Activated CD8-positive, alpha-beta T cell treated with anti-CD3 and anti-CD28 coated beads, Interleukin-2, amount 10 ng/mL, durations not matched to agents 7 days and 5 days (primary cell): Measurements from ENCODE around the gene ASB10. TPM values are rescaled to one million over a fixed set of nuclear protein-coding genes. Genes with fewer than 3 reads are reported as not detected.

ENCODE experiments used
- ATAC-seq: fragments of 150-1000 bp; cut with Tn5 transposase; one replicate; pipeline ENCODE4 v1.10.0; 2021; ENCODE audit warnings: moderate library complexity
- CTCF ChIA-PET: fragments of 350-600 bp; sonication (Branson Sonifier 250); formaldehyde crosslinking; loops from one replicate; lab custom pipeline; 2021; ENCODE audit warnings: antibody characterized with exemption; lab: Charles Lee
- POLR2A ChIA-PET: fragments of 350-600 bp; sonication (Branson Sonifier 250); formaldehyde crosslinking; loops from one replicate; lab custom pipeline; 2021; ENCODE audit warnings: antibody characterized with exemption; lab: Charles Lee
- DNase-seq: peaks from one replicate; pipeline ENCODE4 v3.0.0-alpha.2; 2020
- H3K27ac Mint-ChIP-seq: one replicate; pipeline ENCODE4 v1.8.0; 2021; ENCODE audit warnings: mild to moderate bottlenecking, mixed read lengths
- H3K27me3 Mint-ChIP-seq: one replicate; pipeline ENCODE4 v1.8.0; 2021; ENCODE audit warnings: low read depth, mixed read lengths
- H3K36me3 Mint-ChIP-seq: one replicate; pipeline ENCODE4 v1.8.0; 2021; ENCODE audit warnings: low read depth, mixed read lengths
- H3K4me1 Mint-ChIP-seq: one replicate; pipeline ENCODE4 v1.8.0; 2021; ENCODE audit warnings: low read depth, mixed read lengths
- H3K4me3 Mint-ChIP-seq: one replicate; pipeline ENCODE4 v1.8.0; 2021; ENCODE audit warnings: mild to moderate bottlenecking, mixed read lengths
- H3K9me3 Mint-ChIP-seq: one replicate; pipeline ENCODE4 v1.8.0; 2022; ENCODE audit warnings: mixed read lengths; ENCODE audit not compliant: insufficient read depth
- total RNA-seq, 2 experiments: library from RNA; stranded (reverse); gene quantifications; one replicate each; pipeline ENCODE4 v1.2.3, GENCODE V29; 2021

Gene ASB10
- total RNA-seq, 2 experiments from 2014 or later: not detected

DNA sequence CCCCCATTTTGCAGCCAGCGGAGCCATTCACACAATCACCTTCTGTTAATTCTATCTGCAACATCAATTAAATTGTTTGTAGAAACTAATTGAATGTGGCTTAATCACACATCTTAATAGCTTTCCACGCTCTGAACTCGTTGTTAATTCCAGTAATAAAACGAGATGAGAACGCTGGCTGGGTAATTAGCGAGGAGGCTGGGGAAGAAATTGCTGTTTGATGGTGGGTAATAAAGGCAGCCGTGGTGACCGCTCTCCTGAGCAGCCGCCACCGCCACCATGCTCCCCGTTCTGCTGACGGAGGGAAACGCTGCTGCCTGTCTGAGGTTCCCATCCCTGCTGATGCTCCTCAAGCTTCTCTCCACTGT is 55.8 kb downstream of the ASB10 start:
- POLR2A ChIA-PET: no interaction called here
- DNase-seq (no peak), ATAC-seq (no peak)
- Mint-ChIP-seq H3K36me3 (no peaks in the 10 kb centered on the region), H3K27ac (no peak overlapping the region), H3K4me1 (peaks cover 5% of the 10 kb centered on the region), H3K4me3 (no peak overlapping the region), H3K27me3 (no peaks in the 10 kb centered on the region), H3K9me3 (no peaks in the 10 kb centered on the region)
- CTCF ChIA-PET: no interaction called here

DNA sequence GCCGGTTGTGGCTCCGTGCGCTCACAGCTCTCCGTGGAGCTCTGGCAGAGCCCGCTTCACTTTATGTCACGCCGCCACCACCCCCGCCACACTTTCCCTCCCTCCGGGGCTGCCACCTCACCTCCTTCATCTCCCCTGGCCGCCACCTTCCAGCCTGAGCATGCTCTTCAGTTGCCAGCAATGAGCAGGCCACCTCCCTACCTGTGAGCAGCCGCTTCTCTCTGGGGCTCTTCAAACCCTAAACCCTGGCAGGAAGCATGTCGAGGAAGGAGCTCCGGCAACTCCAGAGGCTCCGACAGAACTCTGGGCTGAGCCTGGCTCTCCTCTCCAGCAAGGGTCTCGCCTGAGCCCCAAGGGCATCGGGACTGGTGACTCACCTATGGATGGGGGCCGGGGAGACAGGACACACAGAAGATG is 56.3 kb downstream of the ASB10 start:
- POLR2A ChIA-PET: no interaction called here
- Mint-ChIP-seq H3K27me3 (no peaks in the 10 kb centered on the region), H3K36me3 (no peaks in the 10 kb centered on the region), H3K4me3 (no peak overlapping the region), H3K27ac (no peak overlapping the region), H3K4me1 (peaks cover 5% of the 10 kb centered on the region), H3K9me3 (no peaks in the 10 kb centered on the region)
- no peak for ATAC-seq
- CTCF ChIA-PET: no interaction called here
- DNase-seq: no peak

DNA sequence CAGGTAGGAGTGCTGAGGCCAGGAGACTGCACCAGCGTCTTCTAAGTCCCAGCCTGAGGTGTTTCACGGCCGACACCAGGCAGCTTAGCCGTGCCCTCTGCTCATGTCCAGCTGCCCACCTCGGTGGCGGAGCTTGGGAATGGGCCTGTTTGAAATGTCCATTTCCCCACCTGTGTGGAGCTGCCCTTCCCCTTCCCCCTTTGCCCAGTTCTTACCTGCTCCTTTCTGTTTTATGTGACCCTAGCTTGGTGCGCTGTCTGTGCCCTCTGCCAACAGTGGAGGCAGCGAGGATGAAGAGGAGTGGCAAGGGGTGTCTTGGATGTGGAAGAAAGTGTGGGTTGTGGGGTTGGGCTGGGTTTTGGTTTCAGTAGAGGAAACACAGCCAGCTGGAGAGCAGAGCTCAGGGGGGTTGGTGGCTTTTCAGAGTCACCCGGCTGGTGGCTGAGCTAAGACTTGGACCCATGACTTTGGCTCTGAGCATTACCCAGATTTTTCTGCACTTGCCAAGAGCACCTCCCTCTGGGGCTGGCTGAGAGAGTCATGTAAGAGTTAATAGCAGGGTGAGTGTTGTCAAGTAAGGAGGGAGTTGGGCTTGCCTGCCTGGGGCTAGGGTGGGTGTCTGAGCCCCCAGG is 57.0 kb downstream of the ASB10 start:
- H3K36me3 Mint-ChIP-seq: no peaks in the 10 kb centered on the region
- DNase-seq (no peak), ATAC-seq (peak; percentile 28)
- no peaks in the 10 kb centered on the region for H3K27me3 Mint-ChIP-seq
- ChIA-PET POLR2A (no interaction called here), CTCF (interaction anchor here (0.8 kb wide), 1 partner anchor 42 kb away, joined by 3 read pairs; no protein-coding TSS in a partner anchor)
- H3K4me1 Mint-ChIP-seq: peaks cover 5% of the 10 kb centered on the region
- no peaks in the 10 kb centered on the region for H3K9me3 Mint-ChIP-seq
- no peak overlapping the region for H3K4me3 Mint-ChIP-seq
- no peak overlapping the region for H3K27ac Mint-ChIP-seq

DNA sequence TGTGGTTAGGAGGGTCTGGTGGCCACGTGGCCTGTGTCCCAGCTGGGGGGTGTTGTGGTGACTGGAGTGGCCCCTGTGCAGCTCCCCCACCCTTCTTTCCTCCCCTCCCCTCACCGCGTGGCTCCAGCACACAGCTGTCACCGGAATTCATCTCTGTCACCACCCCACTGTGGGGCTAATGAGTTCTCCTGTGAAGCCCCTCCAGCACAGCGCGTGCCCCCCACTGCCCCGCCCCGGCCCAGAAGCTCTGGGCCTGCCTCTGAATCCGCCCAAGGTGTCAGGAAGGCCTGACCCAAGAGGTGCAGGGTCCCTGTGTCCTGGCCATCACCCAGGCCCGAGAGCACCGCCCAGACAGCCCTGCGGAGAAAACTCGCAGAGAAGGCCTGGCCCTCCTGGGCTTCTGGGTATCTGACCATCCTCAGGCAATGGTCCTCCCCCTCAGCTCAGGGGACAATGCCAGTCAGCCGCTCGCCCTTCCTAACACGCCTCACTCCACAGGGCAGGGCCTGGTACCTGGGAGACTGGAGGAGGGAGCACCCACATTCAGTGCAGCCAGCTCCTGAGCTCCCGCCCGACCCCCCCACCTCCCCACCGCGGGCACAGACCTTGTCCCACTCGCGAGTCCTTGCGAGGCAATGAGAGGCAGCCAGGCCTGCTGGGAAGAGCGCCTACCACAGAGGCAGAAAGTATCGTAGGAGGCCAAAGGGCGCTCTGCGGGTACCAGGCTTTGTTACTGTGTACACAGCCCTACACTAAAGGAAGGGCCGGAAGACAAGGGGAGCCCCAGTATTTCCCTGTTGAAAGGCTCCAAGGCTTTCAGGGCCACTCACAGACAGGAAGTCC is 57.7 kb downstream of the ASB10 start:
- Mint-ChIP-seq H3K36me3 (no peaks in the 10 kb centered on the region), H3K27me3 (no peaks in the 10 kb centered on the region), H3K9me3 (no peaks in the 10 kb centered on the region), H3K4me1 (peaks cover 5% of the 10 kb centered on the region), H3K27ac (no peak overlapping the region), H3K4me3 (no peak overlapping the region)
- ATAC-seq (no peak), DNase-seq (no peak)
- CTCF ChIA-PET: interaction anchor here (0.8 kb wide), 1 partner anchor 43 kb away, joined by 3 read pairs; no protein-coding TSS in a partner anchor
- POLR2A ChIA-PET: no interaction called here

DNA sequence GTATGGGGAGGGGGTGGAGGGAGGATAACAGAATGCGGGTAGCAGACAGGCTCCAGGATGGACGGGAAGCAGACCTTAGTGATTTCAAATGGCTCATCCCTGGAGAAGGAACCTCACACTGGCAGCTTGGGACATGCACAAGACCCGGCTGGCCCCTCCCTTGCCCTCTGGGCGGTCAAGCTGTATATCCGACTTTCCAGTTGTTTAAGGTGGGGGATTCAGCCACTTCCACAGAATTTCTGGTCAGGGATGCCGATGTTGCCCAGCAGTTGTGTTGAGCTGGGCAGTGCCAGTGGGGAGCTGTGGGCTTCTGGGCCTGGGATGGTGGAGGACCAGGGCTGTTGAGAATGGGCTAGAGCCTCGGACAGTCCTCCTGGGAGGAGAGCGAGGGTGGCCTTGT is 58.3 kb downstream of the ASB10 start:
- POLR2A ChIA-PET: no interaction called here
- no peaks in the 10 kb centered on the region for H3K27me3 Mint-ChIP-seq
- H3K9me3 Mint-ChIP-seq: no peaks in the 10 kb centered on the region
- no peak for DNase-seq
- no peaks in the 10 kb centered on the region for H3K36me3 Mint-ChIP-seq
- peaks cover 5% of the 10 kb centered on the region for H3K4me1 Mint-ChIP-seq
- ATAC-seq: no peak
- CTCF ChIA-PET: no interaction called here
- H3K27ac Mint-ChIP-seq: no peak overlapping the region
- H3K4me3 Mint-ChIP-seq: no peak overlapping the region

DNA sequence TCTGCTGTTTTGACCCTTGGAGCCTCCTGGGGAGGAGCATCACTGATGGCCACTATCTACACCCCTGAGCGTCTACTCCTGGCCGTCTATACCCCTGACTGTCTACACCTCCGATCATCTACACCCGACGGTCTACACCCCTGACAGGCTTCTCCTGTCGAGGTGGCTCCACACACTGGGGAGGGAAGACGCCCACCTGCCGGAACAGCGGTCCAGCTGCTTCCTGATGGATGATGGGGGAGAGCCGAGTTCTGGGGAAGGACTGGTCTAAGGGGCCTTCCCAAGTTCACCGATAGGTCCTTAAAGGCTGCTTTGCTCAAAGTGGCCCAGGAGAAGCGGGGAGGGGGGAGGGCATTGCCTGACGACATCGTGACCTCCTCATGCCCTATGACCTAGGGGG is 58.9 kb downstream of the ASB10 start:
- H3K36me3 Mint-ChIP-seq: no peaks in the 10 kb centered on the region
- H3K27ac Mint-ChIP-seq: no peak overlapping the region
- CTCF ChIA-PET: interaction anchor here (1.5 kb wide), 1 partner anchor 115 kb away, joined by 5 read pairs; no protein-coding TSS in a partner anchor
- no peak overlapping the region for H3K4me3 Mint-ChIP-seq
- no peaks in the 10 kb centered on the region for H3K27me3 Mint-ChIP-seq
- H3K9me3 Mint-ChIP-seq: no peaks in the 10 kb centered on the region
- DNase-seq (no peak), ATAC-seq (no peak)
- H3K4me1 Mint-ChIP-seq: peaks cover 5% of the 10 kb centered on the region
- POLR2A ChIA-PET: interaction anchor here (0.7 kb wide), 1 partner anchor 477 kb away, joined by 4 read pairs; no protein-coding TSS in a partner anchor

DNA sequence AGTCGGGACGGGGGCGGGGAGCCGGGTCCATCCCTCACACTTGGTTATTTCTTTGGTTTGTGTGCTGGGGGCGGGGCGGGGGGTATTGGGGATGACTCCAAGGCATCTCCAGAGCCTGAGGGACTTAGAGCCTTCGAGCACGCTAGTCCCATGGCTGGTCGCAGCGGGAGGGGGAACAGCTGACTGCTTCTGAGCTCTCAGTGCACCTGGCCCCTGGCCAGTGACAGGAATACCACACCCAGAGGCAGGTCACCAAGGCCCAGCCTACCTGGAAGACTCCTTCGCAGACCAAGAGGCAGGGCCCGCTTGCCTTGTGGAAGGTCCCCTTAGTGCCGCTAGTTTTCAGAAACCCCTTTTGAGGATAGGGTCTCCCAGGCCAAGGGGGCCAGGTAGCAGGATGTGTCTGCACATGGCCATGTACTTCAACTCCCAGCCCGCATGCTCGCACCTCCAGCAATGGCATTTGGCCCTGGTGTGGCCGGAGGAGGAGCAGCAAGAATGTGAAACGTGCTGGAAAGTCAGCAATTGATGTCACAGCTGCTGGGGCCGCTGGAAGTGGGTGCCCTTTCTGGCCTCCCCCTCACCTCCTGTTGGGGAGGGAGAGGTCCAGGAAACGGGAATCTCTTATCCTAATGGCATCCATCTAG is 60.4 kb downstream of the ASB10 start:
- no peak overlapping the region for H3K4me3 Mint-ChIP-seq
- H3K27ac Mint-ChIP-seq: no peak overlapping the region
- no peaks in the 10 kb centered on the region for H3K9me3 Mint-ChIP-seq
- CTCF ChIA-PET: interaction anchor here (1.5 kb wide), 1 partner anchor 117 kb away, joined by 5 read pairs; no protein-coding TSS in a partner anchor
- no peaks in the 10 kb centered on the region for H3K36me3 Mint-ChIP-seq
- peaks cover 5% of the 10 kb centered on the region for H3K4me1 Mint-ChIP-seq
- ATAC-seq: no peak
- DNase-seq: no peak
- H3K27me3 Mint-ChIP-seq: no peaks in the 10 kb centered on the region
- POLR2A ChIA-PET: no interaction called here

DNA sequence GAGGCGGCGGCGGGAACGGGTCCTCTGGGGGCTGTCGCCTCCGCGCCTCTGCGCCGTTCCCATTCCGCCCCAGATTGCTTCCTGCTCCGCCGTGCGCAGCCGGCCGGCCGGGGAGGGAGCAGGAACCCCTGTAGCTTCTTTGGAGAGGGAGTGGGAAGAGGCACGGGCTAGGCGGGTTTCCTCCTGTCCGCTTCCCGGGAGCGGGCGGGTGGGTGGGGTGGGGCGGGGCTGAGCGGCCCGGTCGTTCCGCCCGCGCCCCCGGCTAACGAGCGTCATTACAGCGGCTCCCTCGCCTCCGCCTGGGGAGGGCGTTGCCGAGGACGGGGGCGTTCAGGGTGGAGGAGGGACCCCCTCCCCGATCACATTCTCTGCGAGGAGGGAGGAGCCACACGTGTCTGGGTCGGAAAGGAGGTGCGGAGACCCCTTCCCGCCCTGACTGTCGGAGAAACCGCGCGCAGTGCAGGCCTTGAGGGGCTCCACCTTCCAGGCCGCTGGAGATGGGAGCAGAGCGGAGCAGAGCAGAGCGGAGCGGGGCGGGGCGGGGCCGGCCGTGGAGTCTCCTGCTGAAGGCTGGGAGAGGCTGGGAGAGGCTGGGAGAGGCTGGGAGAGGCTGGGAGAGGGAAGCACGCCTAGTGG is 61.1 kb downstream of the ASB10 start:
- ChIA-PET CTCF (interaction anchor here (0.6 to 2.4 kb wide), 4 partner anchors 44 to 257 kb away, joined by 3 to 15 read pairs (median 4); no protein-coding TSS in a partner anchor), POLR2A (no interaction called here)
- H3K27me3 Mint-ChIP-seq: no peaks in the 10 kb centered on the region
- no peak overlapping the region for H3K4me3 Mint-ChIP-seq
- H3K27ac Mint-ChIP-seq: no peak overlapping the region
- DNase-seq: no peak
- H3K36me3 Mint-ChIP-seq: no peaks in the 10 kb centered on the region
- no peak for ATAC-seq
- no peaks in the 10 kb centered on the region for H3K9me3 Mint-ChIP-seq
- H3K4me1 Mint-ChIP-seq: peaks cover 5% of the 10 kb centered on the region

Other genes with a start within 250 kb of the ASB10 start
- gene KCNH2, start 208.9 kb downstream of the ASB10 start, total RNA-seq: not detected
- gene NOS3, start 196.2 kb downstream of the ASB10 start, total RNA-seq: 10 to 100 TPM; 12.2 to 13.8 TPM
- gene ATG9B, start 162.8 kb downstream of the ASB10 start, total RNA-seq: 1 to 10 TPM; 6.8 to 7.4 TPM
- gene ABCB8, start 158.8 kb downstream of the ASB10 start, total RNA-seq: 10 to 100 TPM; 48.0 to 49.5 TPM
- 1 to 10 TPM; 2.8 to 3.2 TPM for gene ASIC3, start 138.7 kb downstream of the ASB10 start, total RNA-seq
- gene CDK5, start 129.4 kb downstream of the ASB10 start, total RNA-seq: 10 to 100 TPM; 20.3 to 21.0 TPM
- gene SLC4A2, start 127.7 kb downstream of the ASB10 start, total RNA-seq: 100 to 1,000 TPM; 107 to 112 TPM
- 10 to 100 TPM; 81.8 to 88.1 TPM for gene FASTK, start 106.4 kb downstream of the ASB10 start, total RNA-seq
- 10 to 100 TPM; 76.7 to 82.6 TPM for gene TMUB1, start 103.8 kb downstream of the ASB10 start, total RNA-seq
- gene AGAP3, start 100.8 kb downstream of the ASB10 start, total RNA-seq: 10 to 100 TPM; 12.1 to 12.6 TPM
- gene GBX1, start 19.6 kb downstream of the ASB10 start, total RNA-seq: not detected
- gene H2BK1, start 23.2 kb upstream of the ASB10 start, total RNA-seq: under 1 TPM in 1 of 2 experiments, not detected in 1; 0.76 TPM
- 10 to 100 TPM; 38.2 to 45.9 TPM for gene ABCF2, start 40.0 kb upstream of the ASB10 start, total RNA-seq
- gene CHPF2, start 45.2 kb upstream of the ASB10 start, total RNA-seq: 10 to 100 TPM; 34.7 to 36.1 TPM
- 1 to 10 TPM; 4.2 to 4.7 TPM for gene SMARCD3, start 61.4 kb upstream of the ASB10 start, total RNA-seq
- 10 to 100 TPM; 59.0 to 59.2 TPM for gene NUB1, start 154.6 kb upstream of the ASB10 start, total RNA-seq
- gene WDR86, start 222.8 kb upstream of the ASB10 start, total RNA-seq: under 1 TPM; 0.26 to 0.32 TPM